Measurements from ENCODE around the gene AFAP1. TPM values are rescaled to one million over a fixed set of nuclear protein-coding genes. Genes with fewer than 3 reads are reported as not detected.
"Not testable (repeated sequence)": the region's sequence is repeated elsewhere in the genome, so short reads cannot be mapped to it uniquely, and the experiment has no call there.

The AFAP1 gene
- polyA plus RNA-seq, 1 experiment, result 48.5 TPM

DNA sequence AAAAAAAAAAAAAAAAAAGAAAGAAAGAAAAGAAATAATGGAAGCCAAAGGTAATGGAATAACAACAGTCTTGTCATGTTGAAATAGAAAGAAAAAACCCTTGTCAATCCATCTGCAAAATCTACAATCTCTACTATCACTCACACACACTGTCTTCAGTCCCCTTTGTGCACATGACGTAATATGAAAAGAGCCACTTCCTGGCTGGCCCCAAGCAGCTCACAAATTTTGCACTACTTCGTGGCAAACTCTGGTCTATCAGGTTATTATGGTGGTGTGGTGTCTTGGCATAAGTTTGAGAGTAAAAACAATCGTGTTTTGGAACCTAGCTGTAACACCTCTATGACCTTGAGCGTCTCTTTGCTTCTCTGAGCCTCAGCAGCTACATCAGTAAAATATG is 8.3 kb upstream of the AFAP1 start:
- Histone ChIP-seq H3K27me3 (ENCODE audit: control insufficient read depth, insufficient read depth, low read length) (peaks cover 2% of the 10 kb centered on the region), H3K4me3 (ENCODE audit: low read depth, low read length) (no peak overlapping the region), H3K36me3 (ENCODE audit: control insufficient read depth, insufficient read depth, low read length) (no peaks in the 10 kb centered on the region)
- DNase-seq (ENCODE audit: low read depth), result no peak
- TF ChIP-seq, protein P1, sequence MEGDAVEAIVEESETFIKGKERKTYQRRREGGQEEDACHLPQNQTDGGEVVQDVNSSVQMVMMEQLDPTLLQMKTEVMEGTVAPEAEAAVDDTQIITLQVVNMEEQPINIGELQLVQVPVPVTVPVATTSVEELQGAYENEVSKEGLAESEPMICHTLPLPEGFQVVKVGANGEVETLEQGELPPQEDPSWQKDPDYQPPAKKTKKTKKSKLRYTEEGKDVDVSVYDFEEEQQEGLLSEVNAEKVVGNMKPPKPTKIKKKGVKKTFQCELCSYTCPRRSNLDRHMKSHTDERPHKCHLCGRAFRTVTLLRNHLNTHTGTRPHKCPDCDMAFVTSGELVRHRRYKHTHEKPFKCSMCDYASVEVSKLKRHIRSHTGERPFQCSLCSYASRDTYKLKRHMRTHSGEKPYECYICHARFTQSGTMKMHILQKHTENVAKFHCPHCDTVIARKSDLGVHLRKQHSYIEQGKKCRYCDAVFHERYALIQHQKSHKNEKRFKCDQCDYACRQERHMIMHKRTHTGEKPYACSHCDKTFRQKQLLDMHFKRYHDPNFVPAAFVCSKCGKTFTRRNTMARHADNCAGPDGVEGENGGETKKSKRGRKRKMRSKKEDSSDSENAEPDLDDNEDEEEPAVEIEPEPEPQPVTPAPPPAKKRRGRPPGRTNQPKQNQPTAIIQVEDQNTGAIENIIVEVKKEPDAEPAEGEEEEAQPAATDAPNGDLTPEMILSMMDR (IDR thresholded peaks at IDR 0.05; ENCODE audit: insufficient read depth, low read depth, low read length), result no peak
- ChIA-PET POLR2A (no interaction called here), CTCF (interaction anchor here (1.1 to 1.5 kb wide), 3 partner anchors 10 to 39 kb away, joined by 3 to 6 read pairs (median 3); no protein-coding TSS in a partner anchor)

DNA sequence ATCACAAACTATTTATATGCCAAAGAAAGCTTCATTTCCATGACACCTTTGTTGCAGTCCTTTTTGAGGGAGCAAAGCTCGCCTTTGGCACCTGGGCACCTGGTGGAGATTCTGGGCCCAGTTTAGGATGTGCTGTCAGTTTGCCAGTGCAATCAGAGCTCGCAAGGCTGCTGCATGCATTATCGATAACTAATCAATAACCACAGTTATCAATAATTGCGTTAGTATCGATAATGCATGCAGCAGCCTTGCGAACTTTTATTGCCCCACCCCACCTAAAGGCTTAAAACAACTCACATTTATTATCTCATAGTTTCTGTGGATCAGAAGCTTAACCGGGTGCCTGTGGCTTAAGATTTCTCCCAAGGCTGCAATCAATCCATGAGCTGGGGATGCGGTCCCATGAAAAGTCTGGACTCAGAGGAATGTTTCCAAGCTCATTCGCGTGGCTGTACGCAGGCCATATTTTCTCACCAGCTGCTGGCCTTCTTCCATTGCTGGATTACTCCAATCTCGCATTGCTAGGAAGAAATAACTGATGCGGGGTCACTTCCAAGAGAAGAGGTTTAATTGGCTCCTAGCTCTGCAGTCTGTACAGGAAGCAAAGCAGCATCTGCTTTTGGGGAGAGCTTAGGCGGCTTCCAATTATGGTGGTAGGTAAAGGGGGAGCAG is 6.2 kb upstream of the AFAP1 start:
- ChIA-PET POLR2A (no interaction called here), CTCF (no interaction called here)
- no peaks in the 10 kb centered on the region for H3K36me3 ChIP-seq (ENCODE audit: control insufficient read depth, insufficient read depth, low read length)
- DNase-seq (ENCODE audit: low read depth), result no peak
- TF ChIP-seq, protein P1 (IDR thresholded peaks at IDR 0.05; ENCODE audit: insufficient read depth, low read depth, low read length), result no peak
- H3K4me3 ChIP-seq (ENCODE audit: low read depth, low read length), result no peak overlapping the region
- H3K27me3 ChIP-seq (ENCODE audit: control insufficient read depth, insufficient read depth, low read length), result peaks cover 2% of the 10 kb centered on the region

GRCh38 chr4:7944599-7945220 is 5.0 kb upstream of the AFAP1 start:
- TF ChIP-seq, protein P1 (IDR thresholded peaks at IDR 0.05; ENCODE audit: insufficient read depth, low read depth, low read length), result no peak
- no peaks in the 10 kb centered on the region for H3K36me3 ChIP-seq (ENCODE audit: control insufficient read depth, insufficient read depth, low read length)
- ChIA-PET POLR2A (interaction anchor here (0.5 to 0.7 kb wide), 2 partner anchors 11 to 20 kb away, joined by 3 read pairs; no protein-coding TSS in a partner anchor), CTCF (no interaction called here)
- H3K27me3 ChIP-seq (ENCODE audit: control insufficient read depth, insufficient read depth, low read length), result peaks cover 2% of the 10 kb centered on the region
- no peak for DNase-seq (ENCODE audit: low read depth)
- H3K4me3 ChIP-seq (ENCODE audit: low read depth, low read length), result no peak overlapping the region

DNA sequence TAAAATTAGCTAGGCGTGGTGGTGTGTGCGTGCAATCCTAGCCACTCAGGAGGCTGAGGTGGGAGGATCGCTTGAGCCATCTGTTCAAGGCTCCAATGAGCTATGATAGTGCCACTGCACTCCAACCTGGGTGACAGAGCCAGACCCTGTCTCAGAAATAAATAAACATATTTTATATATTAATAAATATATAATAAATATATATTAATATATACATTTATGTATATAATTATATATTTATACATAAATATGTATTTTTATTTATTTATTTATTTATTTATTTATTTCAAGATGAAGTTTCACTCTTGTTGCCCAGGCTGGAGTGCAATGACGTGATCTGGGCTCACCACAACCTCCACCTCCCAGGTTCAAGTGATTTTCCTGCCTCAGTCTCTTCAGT is 4.0 kb upstream of the AFAP1 start:
- H3K27me3 ChIP-seq (ENCODE audit: control insufficient read depth, insufficient read depth, low read length); POLR2A ChIA-PET; H3K4me3 ChIP-seq (ENCODE audit: low read depth, low read length); H3K36me3 ChIP-seq (ENCODE audit: control insufficient read depth, insufficient read depth, low read length); CTCF ChIA-PET; DNase-seq (ENCODE audit: low read depth): not testable (repeated sequence)

DNA sequence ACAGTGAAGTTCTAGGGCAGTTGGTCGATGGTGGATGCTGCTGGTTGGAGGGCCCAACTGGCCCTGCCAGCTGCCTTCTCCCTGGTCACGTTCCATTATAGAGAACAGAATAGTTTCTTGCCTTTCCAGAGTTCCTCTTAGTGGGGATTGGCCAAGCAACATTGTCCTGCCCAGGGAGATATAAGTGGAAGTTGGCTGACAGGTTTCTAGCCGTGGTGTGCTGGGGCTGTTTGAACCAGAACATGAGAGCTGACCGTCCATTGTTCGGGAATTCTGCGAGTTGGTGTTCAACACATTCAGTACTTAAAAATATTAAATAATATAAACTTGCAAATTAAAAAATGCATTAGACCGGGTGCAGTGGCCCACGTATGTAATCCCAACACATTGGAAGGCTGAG is 3.5 kb upstream of the AFAP1 start:
- CTCF ChIA-PET, result no interaction called here
- TF ChIP-seq, protein P1 (IDR thresholded peaks at IDR 0.05; ENCODE audit: insufficient read depth, low read depth, low read length), result no peak

More for the DNA sequence above, 3.5 kb upstream of the AFAP1 start:
- no peak overlapping the region for H3K4me3 ChIP-seq (ENCODE audit: low read depth, low read length)
- POLR2A ChIA-PET, result no interaction called here
- no peaks in the 10 kb centered on the region for H3K27me3 ChIP-seq (ENCODE audit: control insufficient read depth, insufficient read depth, low read length)
- no peaks in the 10 kb centered on the region for H3K36me3 ChIP-seq (ENCODE audit: control insufficient read depth, insufficient read depth, low read length)
- DNase-seq (ENCODE audit: low read depth), result no peak

All from BJ (cell line).